RCC 7860 (cell line): ENCODE measurements around the gene HYI.

Experiments used
- DNase-seq: peaks from one replicate; pipeline ENCODE4 v3.0.0-alpha.2; 2015; ENCODE audit warnings: low spot score
- FAIRE-seq: peaks from 2 replicates; lab custom pipeline; 2012; peaks lifted over from hg19 to GRCh38; lab: Jason Lieb, UNC

The HYI gene

GRCh38 chr1:43405219-43405875 is 48.4 kb downstream of the HYI start:
- FAIRE-seq (no peak), DNase-seq (no peak)

GRCh38 chr1:43404353-43404752 is 49.4 kb downstream of the HYI start:
- no peak for FAIRE-seq
- no peak for DNase-seq

GRCh38 chr1:43402089-43402865 is 51.5 kb downstream of the HYI start:
- FAIRE-seq, result no peak
- DNase-seq, result no peak
